ENCODE results near the gene AKR1C2.
"Not testable (repeated sequence)": the region's sequence is repeated elsewhere in the genome, so short reads cannot be mapped to it uniquely, and the experiment has no call there.

The AKR1C2 gene

DNA sequence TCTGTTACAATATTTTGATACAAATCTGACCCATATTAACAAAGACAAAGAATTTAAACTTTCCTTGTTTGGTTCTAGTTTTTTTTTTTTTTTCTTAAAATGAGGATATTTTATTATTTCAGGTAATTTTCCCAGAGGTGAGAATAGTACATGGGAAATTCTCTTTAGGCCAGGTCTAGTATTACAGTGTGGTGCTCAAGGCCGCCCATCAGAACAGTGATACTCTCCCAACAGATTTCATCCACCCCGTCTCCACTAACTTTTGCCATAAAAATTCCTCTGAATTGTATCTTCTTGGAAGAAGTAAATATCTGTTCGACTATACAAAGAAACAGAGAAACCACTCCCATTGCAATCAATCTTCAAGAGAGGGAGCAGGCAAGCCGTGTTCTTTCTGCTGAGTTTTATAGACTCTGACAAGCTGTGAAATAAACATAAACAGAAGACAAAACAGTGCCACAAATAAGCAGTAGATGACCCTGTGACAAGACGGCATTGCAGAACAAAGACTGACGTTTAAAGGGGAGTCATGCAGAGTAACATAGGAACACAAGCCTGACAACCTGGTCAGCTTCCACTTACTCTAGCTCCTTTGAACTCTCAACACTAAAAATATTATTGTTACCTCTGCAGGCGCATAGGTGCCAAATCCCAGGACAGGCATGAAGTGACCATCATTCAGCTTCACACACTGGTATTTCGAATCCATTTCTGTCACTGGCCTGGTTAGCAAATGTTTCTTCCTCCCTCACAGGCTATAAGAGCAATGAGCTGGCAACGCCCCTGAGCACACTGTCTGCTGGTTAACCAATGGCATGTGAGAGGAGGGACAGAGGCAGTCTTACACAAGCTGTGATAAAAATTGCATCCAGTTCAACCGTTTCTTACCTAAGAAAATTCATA lies at the start of gene AKR1C2:
TSS of gene AKR1C2 (minus strand) at position 731 of the 903 bp plus-strand sequence. CDS start at position 709, 22 bp downstream.
- not testable (repeated sequence) for FAIRE-seq

DNA sequence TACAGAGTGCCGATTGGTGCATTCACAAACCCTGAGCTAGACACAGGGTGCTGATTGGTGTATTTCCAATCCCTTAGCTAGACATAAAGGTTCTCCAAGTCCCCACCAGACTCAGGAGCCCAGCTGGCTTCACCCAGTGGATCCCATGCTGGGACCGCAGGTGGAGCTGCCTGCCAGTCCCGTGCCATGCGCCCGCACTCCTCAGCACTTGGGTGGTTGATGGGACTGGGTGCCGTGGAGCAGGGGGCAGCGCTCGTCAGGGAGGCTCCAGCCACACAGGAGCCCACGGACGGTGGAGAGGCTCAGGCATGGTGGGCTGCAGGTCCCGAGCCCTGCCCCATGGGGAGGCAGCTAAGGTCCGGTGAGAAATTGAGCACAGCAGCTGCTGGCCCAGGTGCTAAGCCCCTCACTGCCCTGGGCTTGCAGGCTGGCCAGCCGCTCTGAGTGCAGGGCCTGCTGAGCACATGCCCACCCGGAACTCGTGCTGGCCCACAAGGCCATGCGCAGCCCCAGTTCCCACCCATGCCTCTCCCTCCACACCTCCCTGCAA lies 49.4 kb upstream of the AKR1C2 start:
- FAIRE-seq = not testable (repeated sequence)

DNA sequence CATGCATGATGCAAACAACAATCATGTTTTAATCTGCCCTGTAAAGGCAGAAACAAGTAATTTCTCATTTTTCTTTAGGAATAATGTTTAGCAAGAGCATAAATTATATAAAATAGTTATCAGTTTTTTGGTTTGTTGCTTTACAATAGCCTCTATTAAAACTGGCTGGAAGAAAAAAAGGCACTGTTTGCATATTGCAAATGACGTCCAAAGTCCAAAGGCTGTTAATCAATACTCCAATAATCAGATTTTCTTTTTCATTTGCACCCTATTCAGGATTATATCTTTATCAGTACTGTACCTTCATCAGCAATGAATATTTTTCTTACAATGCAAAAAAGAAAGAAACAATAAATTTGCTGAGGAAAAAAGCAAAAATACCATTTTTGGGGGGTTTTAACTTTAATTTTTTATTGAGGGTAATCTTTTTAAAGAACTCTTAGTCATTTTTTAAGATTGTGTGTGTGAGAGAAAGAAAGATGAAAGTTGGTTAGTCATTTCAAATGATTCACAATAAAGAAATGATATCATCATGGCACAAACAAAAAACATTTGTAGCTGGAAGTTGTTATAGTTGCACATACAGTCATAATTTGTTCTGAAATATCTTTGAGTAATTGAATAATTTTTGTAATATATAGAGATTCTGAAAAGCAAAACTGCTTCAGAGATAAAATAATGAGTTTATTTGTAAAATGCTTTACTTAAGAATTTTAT lies 44.4 kb upstream of the AKR1C2 start:
- FAIRE-seq = no peak

DNA sequence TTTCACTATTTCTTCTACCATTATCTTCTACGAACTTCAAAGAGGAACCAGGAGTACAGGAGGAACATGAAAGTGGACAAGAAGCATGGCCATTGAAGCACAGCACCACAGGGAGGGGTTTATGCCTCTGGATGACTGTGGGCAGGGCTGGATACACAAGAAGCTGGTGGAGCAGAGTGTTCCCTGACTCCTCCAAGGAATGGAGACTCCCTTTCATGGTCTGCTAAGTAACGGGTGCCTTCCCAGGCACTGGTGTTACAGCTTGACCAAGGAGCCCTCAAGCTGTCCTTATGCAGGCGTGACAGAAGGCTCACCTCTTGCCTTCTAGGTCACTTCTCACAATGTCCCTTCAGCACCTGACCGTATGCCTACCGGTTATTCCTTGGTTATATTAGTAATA lies 43.4 kb upstream of the AKR1C2 start:
- FAIRE-seq = not testable (repeated sequence)

DNA sequence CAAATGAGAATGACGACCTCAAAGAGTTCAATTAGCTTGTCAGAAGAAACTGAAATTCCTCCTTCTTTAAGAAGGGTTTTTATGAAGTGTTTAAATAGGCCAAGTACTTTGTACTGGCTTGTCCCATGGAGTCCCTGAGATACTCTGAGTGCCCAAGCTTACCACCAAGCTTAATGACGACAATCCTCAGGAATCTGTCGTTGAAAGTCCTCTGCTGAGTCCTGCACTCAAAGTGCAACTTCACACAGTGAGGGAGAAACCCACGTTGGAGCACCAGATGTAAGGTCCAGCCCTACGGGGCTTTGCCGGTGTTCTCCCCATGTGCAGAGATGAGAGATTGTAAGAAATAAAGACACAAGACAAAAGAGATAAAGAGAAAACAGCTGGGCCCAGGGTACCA lies 42.8 kb upstream of the AKR1C2 start:
- no peak for FAIRE-seq

DNA sequence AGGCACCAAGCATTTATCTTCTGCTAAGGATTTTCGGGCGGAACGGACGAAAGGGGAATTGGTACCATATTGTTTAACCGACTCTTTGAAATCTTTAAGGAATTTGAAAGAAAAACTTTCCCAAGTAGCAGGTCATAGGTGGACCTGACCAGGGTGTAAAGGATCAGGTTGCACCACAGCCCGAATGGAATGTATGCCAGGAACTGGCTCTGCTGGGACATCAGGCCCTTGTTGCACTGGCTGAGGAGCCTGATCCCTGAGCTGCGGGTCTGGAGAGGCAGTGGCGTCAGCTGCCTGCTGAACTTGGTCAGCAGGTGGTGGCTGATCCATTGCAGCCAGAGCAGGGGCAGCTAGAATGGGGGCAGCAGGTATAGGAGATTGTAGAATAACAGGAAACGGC lies 41.4 kb upstream of the AKR1C2 start:
- no peak for FAIRE-seq

DNA sequence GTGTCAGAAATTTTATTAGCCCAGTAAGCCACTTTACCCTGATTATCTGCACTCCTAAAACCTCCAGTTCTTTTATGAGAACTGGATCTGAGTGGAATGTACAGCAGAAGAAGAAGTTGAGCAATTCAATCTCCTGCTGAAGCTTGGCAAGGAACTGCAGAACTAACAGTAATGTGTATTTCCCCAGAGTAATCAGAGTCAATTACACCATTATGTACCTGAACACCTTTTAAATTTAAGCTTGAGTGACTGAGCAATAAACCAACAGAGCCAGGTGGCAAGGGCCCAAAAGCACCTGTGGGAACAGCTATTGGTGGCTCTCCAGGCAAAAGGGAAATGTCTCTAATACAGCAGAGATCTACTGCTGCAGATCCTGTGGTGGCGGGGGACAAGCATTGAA lies 40.1 kb upstream of the AKR1C2 start:
- no peak for FAIRE-seq

DNA sequence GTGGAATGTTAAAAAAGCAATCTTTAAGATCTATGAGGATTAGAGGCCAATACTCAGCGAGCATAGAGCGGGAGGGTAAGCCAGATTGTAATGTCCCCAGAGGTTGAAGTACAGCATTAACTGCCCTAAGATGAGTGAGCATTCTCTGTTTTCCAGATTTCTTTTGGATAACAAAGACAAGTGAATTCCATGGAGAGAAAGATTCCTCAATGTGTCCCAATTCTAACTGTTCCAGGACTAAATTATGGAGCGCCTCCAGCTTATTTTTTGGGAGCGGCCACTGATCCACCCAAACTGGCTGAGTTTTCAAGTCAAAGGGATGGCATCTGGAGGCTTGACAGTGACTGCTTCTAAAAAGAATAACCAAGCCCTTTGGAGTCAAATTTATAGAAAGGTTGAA lies 39.3 kb upstream of the AKR1C2 start:
- no peak for FAIRE-seq

DNA sequence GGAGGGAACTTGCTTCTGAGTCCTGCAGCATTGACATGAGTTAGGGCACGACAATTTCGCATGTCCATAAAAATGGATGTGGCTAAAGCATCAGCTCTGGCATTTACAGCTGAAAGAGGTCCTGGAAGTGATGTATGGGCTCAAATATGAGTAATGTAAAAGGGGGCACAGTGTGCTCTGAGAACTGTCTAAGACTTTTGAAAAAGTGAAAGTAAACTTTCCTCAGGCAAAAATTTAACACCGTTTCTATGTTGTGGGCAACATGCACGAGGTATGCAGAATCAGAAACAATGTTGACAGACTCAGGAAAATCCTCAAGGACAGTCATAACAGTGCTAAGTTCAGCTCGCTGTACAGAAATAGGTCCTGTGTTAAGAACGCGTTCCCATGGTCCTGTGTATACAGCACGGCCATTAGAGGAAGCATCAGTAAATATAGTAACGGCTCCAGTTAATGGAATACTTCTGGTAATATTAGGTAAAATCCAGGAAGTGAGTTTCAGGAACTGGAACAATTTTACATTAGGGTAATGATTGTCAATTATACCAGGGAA lies 37.9 kb upstream of the AKR1C2 start:
- FAIRE-seq = no peak

DNA sequence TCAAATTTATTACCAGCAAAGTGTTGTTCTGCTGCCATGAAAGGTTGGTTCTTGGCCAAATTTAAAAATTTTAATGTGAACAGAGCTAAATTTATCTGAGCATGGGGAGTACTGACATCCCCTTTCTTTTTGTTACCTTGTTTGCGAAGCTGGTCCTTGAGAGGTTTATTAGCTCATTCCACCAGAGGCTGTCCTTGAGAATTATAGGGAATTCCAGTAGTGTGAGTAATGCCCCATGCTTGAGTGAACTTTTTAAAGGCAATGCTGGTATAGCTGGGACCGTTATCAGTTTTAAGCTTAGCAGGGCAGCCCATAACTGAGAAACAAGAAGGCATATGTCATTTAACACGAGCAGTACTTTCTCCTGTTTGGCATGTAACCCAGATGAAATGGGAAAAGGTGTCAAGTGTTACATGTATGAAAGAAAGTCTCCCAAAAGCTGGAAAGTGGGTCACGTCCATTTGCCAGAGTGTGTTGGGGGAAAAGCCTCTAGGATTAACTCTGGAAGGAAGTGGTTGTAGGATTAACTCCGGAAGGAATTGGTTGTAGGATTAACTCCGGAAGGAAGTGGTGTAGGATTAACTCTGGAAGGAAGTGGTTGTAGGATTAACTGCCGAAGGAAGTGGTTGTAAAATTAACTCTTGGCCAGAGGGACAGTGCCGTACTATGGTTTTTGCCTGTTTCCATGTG lies 37.3 kb upstream of the AKR1C2 start:
- FAIRE-seq = no peak

DNA sequence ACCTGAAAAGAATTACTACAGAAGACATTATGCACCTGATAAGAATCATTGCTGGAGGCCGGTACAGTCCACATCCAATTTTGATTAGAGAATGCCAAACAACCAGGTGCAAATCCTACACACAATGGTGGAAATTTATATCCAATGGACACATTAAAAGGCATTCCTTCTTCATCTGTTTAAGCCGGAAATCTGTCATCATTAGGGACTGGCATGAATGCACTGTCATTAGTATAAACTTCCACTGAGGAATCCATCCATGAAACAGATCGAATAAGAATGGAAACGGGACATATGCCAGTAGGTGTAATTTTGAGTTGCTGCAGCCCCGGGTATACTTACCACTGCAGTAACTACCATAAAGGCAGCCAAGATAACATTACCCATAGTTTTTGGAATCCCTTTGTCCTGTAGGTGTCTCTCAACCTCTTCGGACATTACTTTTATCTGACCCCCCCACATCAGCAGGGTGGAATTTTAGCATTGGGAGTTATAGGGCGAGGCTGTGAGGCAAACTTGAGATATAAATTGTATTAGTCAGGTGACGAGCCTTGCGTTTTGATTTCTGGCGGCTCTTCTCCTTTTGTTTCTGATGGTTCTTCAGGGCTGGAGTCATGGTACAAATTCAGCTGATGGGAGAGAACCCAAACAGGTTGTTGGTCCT lies 36.5 kb upstream of the AKR1C2 start:
- FAIRE-seq = no peak

DNA sequence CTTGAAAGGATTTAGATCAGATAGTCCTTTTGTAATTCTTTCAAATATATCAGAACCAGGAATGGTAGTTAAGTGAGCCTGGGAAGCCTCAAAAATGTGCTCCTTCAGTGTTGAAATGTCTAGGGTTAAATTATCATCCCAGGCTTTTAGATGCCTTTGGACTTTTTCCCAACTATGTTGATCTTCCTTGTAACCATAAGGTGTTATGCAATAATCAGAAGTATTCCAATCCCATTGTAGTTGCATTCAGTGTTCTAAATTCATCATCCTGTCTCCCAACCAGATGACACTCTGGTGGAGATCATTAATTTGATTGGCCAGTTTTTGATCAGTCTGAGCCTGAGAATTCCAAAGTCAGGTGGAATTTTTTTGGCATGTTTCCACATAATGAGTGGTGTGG lies 35.1 kb upstream of the AKR1C2 start:
- no peak for FAIRE-seq

DNA sequence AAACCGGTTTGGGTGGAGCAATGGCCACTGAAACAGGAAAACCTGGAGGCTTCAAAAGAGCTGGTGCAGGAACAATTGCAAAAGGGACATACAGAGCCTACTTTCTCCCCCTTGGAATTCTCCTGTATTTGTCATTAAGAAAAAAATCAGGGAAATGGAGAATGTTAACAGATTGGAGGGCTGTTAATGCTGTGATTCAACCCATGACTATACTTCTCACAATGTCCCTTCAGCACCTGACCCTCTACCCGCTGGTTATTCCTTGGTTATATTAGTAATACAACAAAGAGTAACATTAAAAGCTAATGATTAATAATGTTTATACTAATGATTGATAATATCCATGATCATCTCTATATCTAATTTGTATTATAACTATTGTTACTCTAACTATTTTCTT lies 34.4 kb upstream of the AKR1C2 start:
- no peak for FAIRE-seq

DNA sequence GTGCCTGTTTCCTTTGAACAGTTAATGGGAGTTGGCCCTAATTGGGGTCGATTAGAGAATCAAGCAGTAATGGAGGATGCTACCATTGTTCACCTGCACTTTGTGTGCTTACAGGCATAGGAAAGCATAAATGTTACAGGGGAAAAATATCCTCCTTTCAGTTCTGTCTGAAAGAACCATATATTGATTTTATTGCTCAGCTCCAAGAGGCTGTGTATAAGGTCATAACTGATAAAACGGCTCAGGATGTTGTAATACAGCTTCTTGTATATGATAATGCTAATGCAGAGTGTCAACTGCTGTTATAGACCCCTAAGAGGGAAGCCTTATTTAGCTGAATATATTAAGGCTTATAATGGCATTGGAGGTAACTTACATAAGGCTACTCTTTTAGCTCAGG lies 32.9 kb upstream of the AKR1C2 start:
- no peak for FAIRE-seq

DNA sequence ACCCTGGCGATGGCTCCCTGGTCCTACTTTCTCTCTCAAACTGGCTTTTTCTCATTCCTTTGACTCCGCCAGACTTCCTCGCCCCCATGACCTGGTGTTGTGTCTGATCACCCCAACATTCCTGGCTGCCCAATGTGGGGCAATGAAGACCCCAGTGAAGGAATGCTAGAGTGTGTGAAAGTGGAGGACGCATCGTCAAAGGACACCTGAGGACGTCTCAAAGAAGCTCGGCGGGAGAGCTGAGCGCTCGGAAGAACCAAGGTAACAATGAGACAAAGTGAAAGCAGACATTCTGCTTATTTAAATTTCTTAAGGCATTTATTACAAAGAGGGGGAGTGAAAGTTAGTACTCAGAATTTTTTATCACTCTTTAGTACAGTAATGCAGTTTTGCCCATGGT lies 31.7 kb upstream of the AKR1C2 start:
- FAIRE-seq = no peak

DNA sequence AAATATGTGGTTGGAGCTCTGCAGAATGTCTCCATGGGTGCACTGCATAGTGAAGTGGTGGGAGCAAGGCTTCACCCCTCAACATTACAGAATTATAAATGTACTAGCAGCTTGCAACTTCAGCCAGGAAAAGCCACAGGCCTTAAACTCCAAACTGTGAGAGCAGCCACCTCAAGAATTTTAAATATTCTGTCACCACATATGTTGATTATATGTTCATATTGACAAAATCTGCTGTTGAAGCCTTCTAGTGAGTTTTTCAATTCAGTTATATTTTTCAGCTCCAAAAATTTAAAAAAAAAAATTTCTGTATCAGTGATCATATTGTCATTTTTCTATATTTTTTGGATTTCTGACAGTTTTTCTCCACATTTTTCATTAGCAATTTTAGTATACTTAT lies 30.9 kb upstream of the AKR1C2 start:
- FAIRE-seq = no peak

DNA sequence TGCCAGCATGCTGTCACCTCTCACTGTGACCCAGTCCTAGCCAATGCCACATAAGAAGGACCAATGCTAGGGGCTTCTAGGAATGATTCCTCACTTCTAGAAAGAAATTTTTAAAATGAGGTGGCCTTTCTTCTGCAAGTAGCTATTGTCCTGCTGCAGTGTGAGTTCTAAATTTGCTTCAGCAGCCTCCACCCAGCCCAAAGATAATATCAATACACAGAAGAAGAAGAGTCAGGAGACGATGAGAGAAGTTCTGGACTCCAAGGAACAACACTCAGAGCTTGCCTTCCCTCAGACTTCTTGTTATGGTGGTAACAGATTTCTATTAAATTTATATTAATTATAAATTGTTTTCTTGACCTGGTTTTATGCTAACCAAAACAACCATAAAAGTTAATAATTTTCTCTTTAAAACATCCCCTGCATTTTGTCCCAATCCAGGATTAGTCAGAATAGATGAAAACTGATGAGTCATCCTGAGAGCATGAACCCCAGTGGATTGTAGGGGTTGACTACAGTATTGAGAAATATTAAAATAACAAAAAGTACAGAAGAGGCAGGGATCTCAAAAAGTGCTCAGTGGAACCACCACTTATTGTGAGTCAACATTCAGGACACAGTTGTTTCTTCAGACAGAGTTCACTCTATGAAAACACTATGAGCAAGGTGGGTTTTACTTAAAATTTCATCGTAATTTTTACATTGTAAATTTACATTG lies 29.6 kb upstream of the AKR1C2 start:
- no peak for FAIRE-seq

DNA sequence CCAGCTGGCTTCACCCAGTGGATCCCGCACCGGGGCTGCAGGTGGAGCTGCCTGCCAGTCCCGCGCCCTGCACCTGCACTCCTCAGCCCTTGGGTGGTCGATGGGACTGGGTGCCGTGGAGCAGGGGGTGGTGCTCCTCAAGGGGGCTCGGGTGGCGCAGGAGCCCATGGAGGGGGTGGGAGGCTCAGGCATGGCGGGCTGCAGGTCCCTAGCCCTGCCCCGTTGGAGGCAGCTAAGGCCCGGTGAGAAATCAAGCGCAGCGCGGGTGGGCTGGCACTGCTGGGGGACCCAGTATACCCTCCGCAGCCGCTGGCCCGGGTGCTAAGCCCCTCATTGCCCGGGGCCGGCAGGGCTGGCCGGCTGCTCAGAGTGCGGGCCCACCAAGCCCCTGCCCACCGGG lies 28.8 kb upstream of the AKR1C2 start:
- FAIRE-seq = not testable (repeated sequence)

DNA sequence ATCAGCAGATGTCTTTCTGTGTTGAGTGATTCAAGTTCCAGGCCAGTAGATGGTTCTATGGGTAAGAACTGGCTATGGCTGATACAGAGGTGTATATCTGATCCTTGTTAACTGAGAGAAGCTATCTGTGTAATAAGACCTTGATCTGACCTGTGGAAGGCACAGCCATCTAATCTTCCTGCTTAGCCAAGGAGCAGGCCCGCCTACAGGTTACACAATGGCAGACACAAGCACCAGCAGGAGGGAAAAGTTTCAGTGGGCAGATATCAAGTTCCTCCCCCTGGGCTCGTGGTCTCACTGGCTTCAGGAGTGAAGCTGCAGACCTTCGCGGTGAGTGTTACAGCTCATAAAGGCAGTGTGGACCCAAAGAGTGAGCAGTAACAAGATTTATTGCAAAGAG lies 27.9 kb upstream of the AKR1C2 start:
- FAIRE-seq = not testable (repeated sequence)

DNA sequence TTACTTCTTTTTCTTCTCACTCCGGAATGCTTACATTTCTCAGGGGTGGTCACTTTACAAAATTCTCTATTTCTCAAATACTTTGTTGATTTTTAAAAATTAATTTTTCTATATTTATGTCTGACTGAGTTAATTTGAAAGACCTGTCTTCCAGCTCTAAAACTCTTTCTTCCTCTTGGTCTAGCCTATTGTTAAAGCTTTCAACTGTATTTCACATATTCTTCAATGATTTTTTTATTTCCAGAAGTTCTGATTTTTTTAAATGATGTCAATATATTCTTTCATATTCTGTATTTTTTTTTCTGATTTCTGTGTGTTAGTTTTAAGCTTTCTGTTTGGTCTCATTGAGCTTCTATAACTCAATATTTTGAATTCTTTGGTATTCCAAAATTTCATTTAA lies 27.3 kb upstream of the AKR1C2 start:
- FAIRE-seq = no peak

DNA sequence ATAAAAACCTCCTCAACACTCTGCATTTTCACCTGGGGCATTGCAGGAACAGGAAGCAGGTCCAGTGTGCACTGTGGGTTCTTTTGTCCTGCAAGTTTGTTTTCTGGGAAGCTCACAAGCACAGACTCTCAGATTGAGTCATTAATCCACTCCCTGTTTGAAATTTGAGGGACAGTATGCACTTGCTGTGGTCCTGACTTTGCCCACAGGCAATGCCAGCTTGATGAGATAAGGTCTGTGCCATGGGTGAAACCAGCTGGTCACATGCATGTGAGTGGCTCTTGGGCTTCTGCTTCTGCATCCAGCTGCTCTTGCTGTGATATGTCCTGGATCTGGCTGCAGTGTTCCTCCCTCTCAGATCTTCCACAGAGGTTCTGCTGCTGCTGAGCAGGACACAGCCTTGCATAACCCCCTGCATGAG lies 21.8 kb upstream of the AKR1C2 start:
- not testable (repeated sequence) for FAIRE-seq
